Body of pancreas (tissue), 4 donors: Measurements from ENCODE around the gene PRKAA2.

Source experiments
- POLR2A ChIP-seq, 3 donors: fragments of 450-650 bp; IDR thresholded peaks; one replicate each; pipeline ENCODE4 v1.6.1; 2016; ENCODE audit warnings: antibody characterized with exemption in 3 of 3, mild to moderate bottlenecking in 2 of 3
- TF ChIP-seq, protein P1 (sequence below), 7 experiments: fragments of 450-650 bp in 4 of 7; fragments of 200-600 bp in 3 of 7; sonication (generic) in 3 of 7; IDR thresholded peaks; one replicate each; pipeline ENCODE4 v1.5.1; 2016 to 2019; ENCODE audit warnings: antibody characterized with exemption in 7 of 7

DNA sequence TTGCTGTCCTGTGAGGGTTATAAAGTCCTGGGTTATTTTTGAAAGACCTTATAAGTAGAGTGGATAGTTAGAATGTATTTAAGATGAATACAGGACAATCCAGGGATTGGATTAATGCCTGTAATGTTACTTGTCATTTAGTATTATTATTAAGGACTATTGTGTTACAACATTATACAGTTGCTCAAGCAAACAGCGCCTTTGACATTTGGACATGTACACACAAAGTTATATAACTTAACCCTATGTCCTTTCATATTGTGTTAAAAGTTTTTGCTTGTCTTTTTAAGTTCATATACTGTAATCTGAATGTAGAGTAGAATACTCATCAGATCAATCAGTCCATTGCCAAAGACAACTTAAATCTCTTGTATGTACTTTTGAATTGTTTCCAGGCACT lies 2.0 kb downstream of the PRKAA2 start:
- TF ChIP-seq, protein P1, sequence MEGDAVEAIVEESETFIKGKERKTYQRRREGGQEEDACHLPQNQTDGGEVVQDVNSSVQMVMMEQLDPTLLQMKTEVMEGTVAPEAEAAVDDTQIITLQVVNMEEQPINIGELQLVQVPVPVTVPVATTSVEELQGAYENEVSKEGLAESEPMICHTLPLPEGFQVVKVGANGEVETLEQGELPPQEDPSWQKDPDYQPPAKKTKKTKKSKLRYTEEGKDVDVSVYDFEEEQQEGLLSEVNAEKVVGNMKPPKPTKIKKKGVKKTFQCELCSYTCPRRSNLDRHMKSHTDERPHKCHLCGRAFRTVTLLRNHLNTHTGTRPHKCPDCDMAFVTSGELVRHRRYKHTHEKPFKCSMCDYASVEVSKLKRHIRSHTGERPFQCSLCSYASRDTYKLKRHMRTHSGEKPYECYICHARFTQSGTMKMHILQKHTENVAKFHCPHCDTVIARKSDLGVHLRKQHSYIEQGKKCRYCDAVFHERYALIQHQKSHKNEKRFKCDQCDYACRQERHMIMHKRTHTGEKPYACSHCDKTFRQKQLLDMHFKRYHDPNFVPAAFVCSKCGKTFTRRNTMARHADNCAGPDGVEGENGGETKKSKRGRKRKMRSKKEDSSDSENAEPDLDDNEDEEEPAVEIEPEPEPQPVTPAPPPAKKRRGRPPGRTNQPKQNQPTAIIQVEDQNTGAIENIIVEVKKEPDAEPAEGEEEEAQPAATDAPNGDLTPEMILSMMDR (IDR thresholded peaks at IDR 0.05), result no peak
- TF ChIP-seq POLR2A (IDR thresholded peaks at IDR 0.05), result no peak
